GM23338 (cell line): ENCODE measurements around the gene SLC4A2. TPM values are rescaled to one million over a fixed set of nuclear protein-coding genes. Genes with fewer than 3 reads are reported as not detected.

ENCODE experiments used
- ATAC-seq: fragments of 200-7000 bp; cut with Tn5 transposase; 3 replicates; pipeline ENCODE4 v1.9.1; 2020
- DNase-seq: peaks from one replicate; pipeline ENCODE4 v3.0.0-alpha.2; 2015; ENCODE audit warnings: low spot score
- H2AFZ ChIP-seq: fragments of 200-600 bp; sonication (generic); 2 replicates; pipeline ENCODE4 v1.8.0; 2016; ENCODE audit warnings: antibody characterized with exemption, mild to moderate bottlenecking, moderate library complexity
- H3F3A ChIP-seq: fragments of 200-600 bp; sonication (generic); replicated peaks from 2 replicates; pipeline ENCODE4 v1.8.0; 2017; ENCODE audit warnings: antibody characterized with exemption, mixed run types, low read depth
- H3K27ac ChIP-seq: fragments of 200-600 bp; sonication (generic); 2 replicates; pipeline ENCODE4 v1.6.1; 2016; ENCODE audit warnings: low read depth
- H3K27me3 ChIP-seq: fragments of 200-600 bp; sonication (generic); 2 replicates; pipeline ENCODE4 v1.8.0; 2016; ENCODE audit warnings: mild to moderate bottlenecking, mixed run types, moderate library complexity; ENCODE audit not compliant: insufficient read depth
- H3K36me3 ChIP-seq: fragments of 200-600 bp; sonication (generic); 2 replicates; pipeline ENCODE4 v1.8.0; 2016; ENCODE audit warnings: mild to moderate bottlenecking; ENCODE audit not compliant: insufficient read depth
- H3K4me1 ChIP-seq: fragments of 200-600 bp; sonication (generic); 2 replicates; pipeline ENCODE4 v1.8.0; 2016; ENCODE audit warnings: mild to moderate bottlenecking, moderate library complexity; ENCODE audit not compliant: insufficient read depth
- H3K4me2 ChIP-seq: fragments of 200-600 bp; sonication (generic); 2 replicates; pipeline ENCODE4 v1.7.1; 2017; ENCODE audit warnings: mixed run types
- H3K4me3 ChIP-seq: fragments of 200-600 bp; sonication (generic); 2 replicates; pipeline ENCODE4 v1.6.1; 2016; ENCODE audit warnings: mixed run types
- H3K79me2 ChIP-seq: fragments of 200-600 bp; sonication (generic); replicated peaks from 2 replicates; pipeline ENCODE4 v1.8.0; 2017; ENCODE audit warnings: mild to moderate bottlenecking; ENCODE audit not compliant: insufficient read depth
- H3K9me2 ChIP-seq: fragments of 200-600 bp; sonication (generic); 2 replicates; pipeline ENCODE4 v1.8.0; 2017; ENCODE audit not compliant: insufficient read depth
- H4K20me1 ChIP-seq: fragments of 200-600 bp; sonication (generic); replicated peaks from 2 replicates; pipeline ENCODE4 v1.8.0; 2017; ENCODE audit warnings: mild to moderate bottlenecking; ENCODE audit not compliant: insufficient read depth
- H3K27ac Mint-ChIP-seq: 2 replicates; pipeline ENCODE4 v1.8.0; 2020; ENCODE audit warnings: inconsistent platforms, mild to moderate bottlenecking, moderate library complexity, mixed read lengths
- H3K27me3 Mint-ChIP-seq: 3 replicates; pipeline ENCODE4 v1.8.0; 2022; ENCODE audit warnings: low read depth, mild to moderate bottlenecking, moderate library complexity, mixed read lengths, inconsistent platforms; ENCODE audit not compliant: insufficient read depth, poor library complexity
- H3K36me3 Mint-ChIP-seq: 3 replicates; pipeline ENCODE4 v1.8.0; 2021; ENCODE audit warnings: low read depth, mild to moderate bottlenecking, inconsistent platforms, moderate library complexity, mixed read lengths
- H3K4me1 Mint-ChIP-seq: 3 replicates; pipeline ENCODE4 v1.8.0; 2020; ENCODE audit warnings: mild to moderate bottlenecking, inconsistent platforms, mixed read lengths
- H3K4me3 Mint-ChIP-seq: 3 replicates; pipeline ENCODE4 v1.8.0; 2021; ENCODE audit warnings: moderate library complexity, mild to moderate bottlenecking, inconsistent platforms, mixed read lengths
- H3K9me3 Mint-ChIP-seq: 3 replicates; pipeline ENCODE4 v1.8.0; 2020; ENCODE audit warnings: moderate library complexity, mild to moderate bottlenecking, inconsistent platforms, mixed read lengths
- CREB1 ChIP-seq: fragments of 250-450 bp; sonication (Bioruptor Pico); IDR thresholded peaks from 2 replicates; pipeline ENCODE4 v1.5.0; 2020; ENCODE audit warnings: low read depth, mild to moderate bottlenecking, moderate library complexity
- CTCF ChIP-seq, 2 experiments: fragments of 200-600 bp in 1 of 2; sonication (generic) in 1 of 2; conservative IDR thresholded peaks; 2 replicates each; pipeline versions ENCODE4 v1.5.1 to v1.6.1; 2016 to 2017; ENCODE audit warnings: antibody characterized with exemption in 2 of 2, low read depth in 2 of 2, mild to moderate bottlenecking in 2 of 2, moderate library complexity in 1 of 2
- ETS1 ChIP-seq: IDR thresholded peaks from 2 replicates; pipeline ENCODE4 v1.6.1; 2016; ENCODE audit warnings: antibody characterized with exemption
- EZH2 ChIP-seq: fragments of 200-600 bp; sonication (generic); IDR thresholded peaks from one replicate; pipeline ENCODE4 v1.8.0; 2017; ENCODE audit warnings: antibody characterized with exemption, mild to moderate bottlenecking, low read depth; ENCODE audit not compliant: unreplicated experiment
- EZH2phosphoT487 ChIP-seq: fragments of 200-600 bp; sonication (generic); IDR thresholded peaks from one replicate; pipeline ENCODE4 v1.8.1; 2018; ENCODE audit warnings: antibody characterized with exemption; ENCODE audit not compliant: unreplicated experiment
- JUNB ChIP-seq: IDR thresholded peaks from one replicate; pipeline ENCODE4 v1.6.1; 2016; ENCODE audit warnings: antibody characterized with exemption; ENCODE audit not compliant: unreplicated experiment
- REST ChIP-seq: IDR thresholded peaks from one replicate; pipeline ENCODE4 v1.6.1; 2018; ENCODE audit warnings: antibody characterized with exemption; ENCODE audit not compliant: unreplicated experiment
- ZNF114 ChIP-seq: fragments of 250-450 bp; sonication (Bioruptor Pico); IDR thresholded peaks from 2 replicates; pipeline ENCODE4 v1.5.0; 2020; ENCODE audit warnings: mild to moderate bottlenecking, moderate library complexity
- ZNF462 ChIP-seq: fragments of 250-450 bp; sonication (Bioruptor Pico); IDR thresholded peaks from 2 replicates; pipeline ENCODE4 v1.5.0; 2020; ENCODE audit warnings: mild to moderate bottlenecking, moderate library complexity
- polyA plus RNA-seq: library from polyadenylated mRNA; unstranded; fragments of >200 nt; fragmentation: Nextera tagmentation; extraction: Ambion mirVana; gene quantifications from 2 replicates; pipeline ENCODE4 v1.2.1, GENCODE V29; 2016
- total RNA-seq: library from RNA; depleted of rRNA; stranded (reverse); fragments of >200 nt; shearing (Covaris generic); gene quantifications from 2 replicates; pipeline ENCODE4 v1.2.3, GENCODE V29; 2014

Gene SLC4A2
- total and polyA plus RNA-seq, 2 experiments from 2014 or later: 64.8 to 106 TPM

- peak; percentile 85 for DNase-seq
- H4K20me1 ChIP-seq: peaks cover 12% of the 10 kb centered on the region
- TF ChIP-seq ETS1 (no peak), EZH2 (no peak), JUNB (no peak), CREB1 (CRISPR knock-in tag) (no peak), REST (no peak), ZNF114 (CRISPR knock-in tag) (no peak), EZH2phosphoT487 (no peak), CTCF (conservative IDR thresholded peaks at IDR 0.05; ENCODE audit: low read depth in 2 of 2) (peak; percentile 52 to 56), ZNF462 (no peak)
- H3K27ac ChIP-seq: 0 out of 2 replicates have a peak overlapping the region, but pooled peaks have one; percentile 26
- Mint-ChIP-seq H3K9me3 (peaks cover 2% of the 10 kb centered on the region; the same call in 1 of the 3 replicates), H3K36me3 (peaks cover 31% of the 10 kb centered on the region), H3K27ac (no peak overlapping the region), H3K4me1 (peaks cover 31% of the 10 kb centered on the region), H3K4me3 (no peak overlapping the region), H3K27me3 (peaks cover 22% of the 10 kb centered on the region)
- peak; percentile 44 for ATAC-seq
- H3K27me3 ChIP-seq: no peaks in the 10 kb centered on the region
- no peaks in the 10 kb centered on the region for H3K9me2 ChIP-seq
- no peak overlapping the region for H3K4me3 ChIP-seq
- peaks cover 3% of the 10 kb centered on the region; the same call in 1 of the 2 replicates for H3K36me3 ChIP-seq
- H3K79me2 ChIP-seq: peaks cover 6% of the 10 kb centered on the region; the same call in 1 of the 2 replicates
- H3F3A ChIP-seq: 0 out of 2 replicates have a peak, but pooled peaks cover 15% of the 10 kb centered on the region
- H3K4me2 ChIP-seq: peak overlapping the region; percentile 60
- H2AFZ ChIP-seq: no peak overlapping the region
- peaks cover 25% of the 10 kb centered on the region for H3K4me1 ChIP-seq
These were observed 17.7 kb downstream of the SLC4A2 start for GRCh38 chr7:151076863-151077704.
